Loucy (cell line): ENCODE results near the gene RGS3.

ENCODE experiments used
- H2AFZ ChIP-seq: fragments of 200-600 bp; sonication (generic); 2 replicates; pipeline ENCODE4 v1.6.0; 2016; ENCODE audit warnings: antibody characterized with exemption, mild to moderate bottlenecking, low read length, moderate library complexity
- H3F3A ChIP-seq: fragments of 200-600 bp; 2 replicates; pipeline ENCODE4 v1.6.0; 2016; ENCODE audit warnings: antibody characterized with exemption, low read depth, mild to moderate bottlenecking
- H3K27me3 ChIP-seq: fragments of 200-600 bp; sonication (generic); 2 replicates; pipeline ENCODE4 v1.6.1; 2014; ENCODE audit warnings: low read length, mild to moderate bottlenecking; ENCODE audit not compliant: insufficient read depth, poor library complexity, severe bottlenecking
- H3K36me3 ChIP-seq: fragments of 200-600 bp; sonication (generic); 2 replicates; pipeline ENCODE4 v1.6.1; 2016; ENCODE audit warnings: low read length; ENCODE audit not compliant: insufficient read depth
- H3K4me1 ChIP-seq: fragments of 200-600 bp; sonication (generic); 2 replicates; pipeline ENCODE4 v1.5.1; 2014; ENCODE audit warnings: low read length, mild to moderate bottlenecking; ENCODE audit not compliant: insufficient read depth, poor library complexity, severe bottlenecking
- H3K4me2 ChIP-seq: fragments of 200-600 bp; sonication (generic); 2 replicates; pipeline ENCODE4 v1.6.0; 2014; ENCODE audit warnings: antibody characterized with exemption, low read length, low read depth, mild to moderate bottlenecking; ENCODE audit not compliant: poor library complexity, severe bottlenecking
- H3K4me3 ChIP-seq: fragments of 200-600 bp; sonication (generic); 2 replicates; pipeline ENCODE4 v1.5.1; 2014; ENCODE audit warnings: low read length, mild to moderate bottlenecking, mixed read lengths; ENCODE audit not compliant: poor library complexity, severe bottlenecking
- H3K79me2 ChIP-seq: fragments of 200-600 bp; sonication (generic); 2 replicates; pipeline ENCODE4 v1.6.1; 2014; ENCODE audit warnings: low read length; ENCODE audit not compliant: insufficient read depth
- H3K9ac ChIP-seq: fragments of 200-600 bp; sonication (generic); 2 replicates; pipeline ENCODE4 v1.6.0; 2014; ENCODE audit warnings: mild to moderate bottlenecking, low read depth, low read length, moderate library complexity; ENCODE audit not compliant: poor library complexity, severe bottlenecking
- H3K9me2 ChIP-seq: fragments of 200-600 bp; sonication (generic); replicated peaks from 2 replicates; pipeline ENCODE4 v1.6.1; 2016; ENCODE audit warnings: low read depth, low read length, mixed read lengths
- H3K9me3 ChIP-seq: fragments of 200-600 bp; sonication (generic); 2 replicates; pipeline ENCODE4 v1.6.1; 2014; ENCODE audit warnings: mild to moderate bottlenecking, antibody characterized with exemption, low read length, low read depth; ENCODE audit not compliant: insufficient read depth
- H4K20me1 ChIP-seq: fragments of 200-600 bp; sonication (generic); 2 replicates; pipeline ENCODE4 v1.6.0; 2014; ENCODE audit warnings: antibody characterized with exemption, low read length, mild to moderate bottlenecking; ENCODE audit not compliant: insufficient read depth, poor library complexity, severe bottlenecking
- EZH2phosphoT487 ChIP-seq: fragments of 200-600 bp; IDR thresholded peaks from 2 replicates; pipeline ENCODE4 v1.6.1; 2018; ENCODE audit warnings: antibody characterized with exemption, mild to moderate bottlenecking, moderate library complexity, borderline replicate concordance
- TF ChIP-seq, protein P1 (sequence below): fragments of 200-600 bp; sonication (generic); conservative IDR thresholded peaks from 2 replicates; pipeline ENCODE4 v1.5.1; 2014; ENCODE audit warnings: mild to moderate bottlenecking, antibody characterized with exemption, low read length

RGS3 gene

DNA sequence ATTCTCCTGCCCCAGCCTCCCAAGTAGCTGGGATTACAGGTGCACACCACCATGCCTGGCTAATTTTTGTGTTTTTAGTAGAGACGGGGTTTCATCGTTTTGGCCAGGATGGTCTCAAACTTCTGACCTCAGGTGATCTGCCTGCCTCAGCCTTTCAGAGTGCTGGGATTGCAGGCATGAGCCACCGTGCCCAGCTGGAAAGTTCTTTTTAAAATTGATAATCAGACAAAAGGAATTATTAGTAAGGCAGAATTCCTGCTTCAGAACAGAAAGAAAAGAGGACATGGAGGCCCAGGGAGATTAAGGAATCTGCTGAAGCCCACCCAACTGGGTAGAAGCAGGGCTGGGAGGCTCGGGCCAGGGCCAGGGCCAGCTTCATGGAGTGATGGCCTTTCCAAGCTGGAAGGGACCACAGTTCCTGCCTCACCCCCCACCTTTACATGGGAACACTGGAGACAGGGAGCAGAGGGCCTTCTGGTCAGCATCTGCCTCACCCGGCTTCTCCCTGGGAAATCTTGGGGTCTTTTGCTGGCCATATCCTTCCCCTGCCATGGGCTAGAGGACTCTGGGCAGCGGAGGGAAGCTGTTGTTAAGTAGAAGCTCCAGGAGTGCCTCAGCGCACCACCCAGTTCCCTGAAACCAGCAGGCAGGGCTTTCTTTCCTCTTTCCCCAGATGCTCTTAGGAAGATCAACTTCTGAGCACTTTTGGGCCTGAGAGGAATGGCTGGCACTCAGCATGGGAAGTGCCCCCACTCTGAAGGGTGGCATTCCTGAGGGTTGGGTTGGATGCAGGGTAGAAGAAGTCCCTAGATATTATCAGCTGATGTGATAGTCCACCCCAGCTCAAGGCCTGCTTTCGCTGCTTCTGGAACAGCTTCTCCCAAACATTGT lies 70.1 kb downstream of the RGS3 start:
- no peak for TF ChIP-seq EZH2phosphoT487
- TF ChIP-seq, protein P1, sequence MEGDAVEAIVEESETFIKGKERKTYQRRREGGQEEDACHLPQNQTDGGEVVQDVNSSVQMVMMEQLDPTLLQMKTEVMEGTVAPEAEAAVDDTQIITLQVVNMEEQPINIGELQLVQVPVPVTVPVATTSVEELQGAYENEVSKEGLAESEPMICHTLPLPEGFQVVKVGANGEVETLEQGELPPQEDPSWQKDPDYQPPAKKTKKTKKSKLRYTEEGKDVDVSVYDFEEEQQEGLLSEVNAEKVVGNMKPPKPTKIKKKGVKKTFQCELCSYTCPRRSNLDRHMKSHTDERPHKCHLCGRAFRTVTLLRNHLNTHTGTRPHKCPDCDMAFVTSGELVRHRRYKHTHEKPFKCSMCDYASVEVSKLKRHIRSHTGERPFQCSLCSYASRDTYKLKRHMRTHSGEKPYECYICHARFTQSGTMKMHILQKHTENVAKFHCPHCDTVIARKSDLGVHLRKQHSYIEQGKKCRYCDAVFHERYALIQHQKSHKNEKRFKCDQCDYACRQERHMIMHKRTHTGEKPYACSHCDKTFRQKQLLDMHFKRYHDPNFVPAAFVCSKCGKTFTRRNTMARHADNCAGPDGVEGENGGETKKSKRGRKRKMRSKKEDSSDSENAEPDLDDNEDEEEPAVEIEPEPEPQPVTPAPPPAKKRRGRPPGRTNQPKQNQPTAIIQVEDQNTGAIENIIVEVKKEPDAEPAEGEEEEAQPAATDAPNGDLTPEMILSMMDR: no peak
- Histone ChIP-seq H4K20me1 (no peaks in the 10 kb centered on the region), H3K9ac (no peak overlapping the region), H3K9me2 (no peaks in the 10 kb centered on the region), H3K4me1 (no peaks in the 10 kb centered on the region), H2AFZ (no peak overlapping the region), H3K36me3 (peaks cover 30% of the 10 kb centered on the region; the same call in 1 of the 2 replicates), H3F3A (no peaks in the 10 kb centered on the region), H3K4me2 (no peak overlapping the region), H3K79me2 (no peaks in the 10 kb centered on the region), H3K27me3 (no peaks in the 10 kb centered on the region), H3K9me3 (no peaks in the 10 kb centered on the region), H3K4me3 (no peak overlapping the region)

DNA sequence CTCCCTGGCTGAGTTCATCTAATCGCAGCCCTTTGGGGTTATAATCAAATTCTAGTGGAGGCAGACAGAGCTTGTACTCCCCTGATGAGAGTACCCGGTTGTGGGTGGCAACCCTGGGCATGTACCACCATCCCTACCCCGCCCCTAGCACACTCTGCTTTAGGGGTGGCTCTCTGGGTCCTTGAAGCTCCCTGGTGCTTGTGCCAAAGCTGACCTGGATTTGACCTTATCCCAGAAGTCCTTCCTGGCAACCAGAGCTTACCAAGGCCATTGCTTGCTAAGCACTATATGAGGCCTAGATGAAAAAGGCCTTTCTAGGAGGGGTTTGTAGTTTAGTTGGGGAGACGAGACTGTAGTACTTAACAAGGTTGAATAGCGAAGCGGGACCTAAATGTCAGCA lies 72.2 kb downstream of the RGS3 start:
- H3K9ac ChIP-seq: no peak overlapping the region
- no peaks in the 10 kb centered on the region for H3F3A ChIP-seq
- no peaks in the 10 kb centered on the region for H3K9me3 ChIP-seq
- no peak overlapping the region for H3K4me2 ChIP-seq
- H3K79me2 ChIP-seq: no peaks in the 10 kb centered on the region
- no peak overlapping the region for H3K4me3 ChIP-seq
- no peak for TF ChIP-seq EZH2phosphoT487
- TF ChIP-seq, protein P1: no peak
- peaks cover 29% of the 10 kb centered on the region; the same call in 1 of the 2 replicates for H3K36me3 ChIP-seq
- no peaks in the 10 kb centered on the region for H4K20me1 ChIP-seq
- H3K27me3 ChIP-seq: no peaks in the 10 kb centered on the region
- H3K4me1 ChIP-seq: no peaks in the 10 kb centered on the region
- no peak overlapping the region for H2AFZ ChIP-seq
- no peaks in the 10 kb centered on the region for H3K9me2 ChIP-seq

DNA sequence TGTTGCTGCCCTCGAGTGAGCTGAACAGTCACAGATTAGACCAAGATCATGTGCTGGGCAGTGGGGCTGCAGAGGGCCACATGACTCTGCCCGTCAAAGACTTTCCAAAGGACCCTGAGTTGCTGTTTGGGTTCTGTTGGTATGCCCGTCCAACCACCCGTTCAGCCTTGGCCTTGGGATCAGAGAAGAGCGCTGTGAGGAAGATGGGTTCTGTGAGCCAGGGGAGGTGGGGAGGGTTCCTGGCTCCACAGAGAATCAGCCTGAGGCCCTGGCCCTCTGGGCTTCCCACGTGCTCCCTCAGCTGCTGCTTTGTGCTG lies 72.6 kb downstream of the RGS3 start:
- Histone ChIP-seq H3K27me3 (no peaks in the 10 kb centered on the region), H4K20me1 (no peaks in the 10 kb centered on the region), H3K4me2 (no peak overlapping the region), H3K9me3 (no peaks in the 10 kb centered on the region), H3K9ac (no peak overlapping the region), H3F3A (no peaks in the 10 kb centered on the region), H3K4me3 (no peak overlapping the region), H3K36me3 (peaks cover 29% of the 10 kb centered on the region; the same call in 1 of the 2 replicates), H3K79me2 (no peaks in the 10 kb centered on the region), H2AFZ (no peak overlapping the region), H3K9me2 (no peaks in the 10 kb centered on the region), H3K4me1 (no peaks in the 10 kb centered on the region)
- TF ChIP-seq, protein P1: no peak
